Endothelial cell of umbilical vein (primary cell): ENCODE results near the gene ADAM33. TPM values are rescaled to one million over a fixed set of nuclear protein-coding genes. Genes with fewer than 3 reads are reported as not detected.

Experiments
- BruUV-seq: library from RNA; stranded (reverse); fragments of 400-500 nt; replicated peaks from 2 replicates; lab custom pipeline; 2021; lab: Mats Ljungman, UMichigan
- CTCF ChIA-PET: fragments of 300-600, 350-600 bp; sonication (Branson Sonifier 250); formaldehyde crosslinking; loops from one replicate; lab custom pipeline; 2021; ENCODE audit warnings: antibody characterized with exemption, inconsistent platforms; lab: Charles Lee
- POLR2A ChIA-PET: fragments of 300-600, 350-600 bp; sonication (Branson Sonifier 250); formaldehyde crosslinking; loops from one replicate; lab custom pipeline; 2021; ENCODE audit warnings: antibody characterized with exemption, inconsistent platforms; lab: Charles Lee
- DNase-seq: peaks from one replicate; pipeline ENCODE4 v3.0.0-alpha.2; 2011; ENCODE audit warnings: low read depth, low spot score
- FAIRE-seq: peaks from 2 replicates; lab custom pipeline; 2011; peaks lifted over from hg19 to GRCh38; lab: Jason Lieb, UNC
- H2AFZ ChIP-seq: 2 replicates; pipeline ENCODE4 v1.6.0; 2012; ENCODE audit warnings: low read depth, low read length, control low read depth, inconsistent platforms
- H3K27ac ChIP-seq: 2 replicates; pipeline ENCODE4 v1.5.1; 2011; ENCODE audit warnings: low read depth, mild to moderate bottlenecking, control low read depth, low read length, moderate library complexity; ENCODE audit not compliant: insufficient read depth
- H3K27me3 ChIP-seq, 2 experiments: 2 replicates each; pipeline versions ENCODE4 v1.6.0 to v1.6.1; 2011; ENCODE audit warnings: low read length in 2 of 2, mixed read lengths in 1 of 2; ENCODE audit not compliant: control insufficient read depth in 2 of 2, insufficient read depth in 2 of 2
- H3K36me3 ChIP-seq, 2 experiments: 2 replicates in 1 of 2; 3 replicates in 1 of 2; pipeline ENCODE4 v1.5.1; 2011; ENCODE audit warnings: low read length in 2 of 2, mild to moderate bottlenecking in 1 of 2, moderate library complexity in 1 of 2; ENCODE audit not compliant: control insufficient read depth in 2 of 2, insufficient read depth in 2 of 2; ENCODE audit errors: extremely low read depth in 1 of 2
- H3K4me1 ChIP-seq: 3 replicates; pipeline ENCODE4 v1.5.1; 2011; ENCODE audit warnings: mild to moderate bottlenecking, low read length; ENCODE audit not compliant: control insufficient read depth, insufficient read depth; ENCODE audit errors: extremely low read depth
- H3K4me2 ChIP-seq: 2 replicates; pipeline ENCODE4 v1.6.1; 2011; ENCODE audit warnings: low read length, control low read depth, mixed read lengths; ENCODE audit not compliant: insufficient read depth
- H3K4me3 ChIP-seq, 3 experiments: fragments of 200-600 bp in 1 of 3; sonication (generic), shearing (Covaris generic) in 1 of 3; replicated peaks in 1 of 3; 2 replicates each; pipeline ENCODE4 v1.5.1; 2011 to 2016; ENCODE audit warnings: control low read depth in 3 of 3, low read length in 3 of 3, mild to moderate bottlenecking in 2 of 3, inconsistent platforms in 1 of 3, low read depth in 1 of 3, moderate library complexity in 1 of 3; ENCODE audit not compliant: insufficient read depth in 1 of 3
- H3K79me2 ChIP-seq: 2 replicates; pipeline ENCODE4 v1.6.0; 2012; ENCODE audit warnings: low read length, inconsistent platforms; ENCODE audit not compliant: control insufficient read depth, insufficient read depth
- H3K9ac ChIP-seq: replicated peaks from 2 replicates; pipeline ENCODE3; 2011; ENCODE audit warnings: low read length, control low read depth; ENCODE audit not compliant: insufficient read depth; ENCODE audit errors: extremely low read depth
- H3K9me1 ChIP-seq: replicated peaks from 3 replicates; pipeline ENCODE4 v1.6.0; 2011; ENCODE audit warnings: mild to moderate bottlenecking, low read length; ENCODE audit not compliant: control insufficient read depth, insufficient read depth; ENCODE audit errors: extremely low read depth
- H3K9me3 ChIP-seq: replicated peaks from 2 replicates; pipeline ENCODE4 v1.5.1; 2012; ENCODE audit warnings: low read length, inconsistent platforms; ENCODE audit not compliant: control insufficient read depth, insufficient read depth
- H4K20me1 ChIP-seq: replicated peaks from 2 replicates; pipeline ENCODE3; 2011; ENCODE audit warnings: mild to moderate bottlenecking, low read length; ENCODE audit not compliant: control insufficient read depth, insufficient read depth; ENCODE audit errors: extremely low read depth
- EZH2 ChIP-seq: IDR thresholded peaks from 2 replicates; pipeline ENCODE4 v1.6.1; 2012; ENCODE audit warnings: borderline replicate concordance, low read depth, mild to moderate bottlenecking, moderate library complexity, low read length, inconsistent platforms; ENCODE audit not compliant: severe bottlenecking
- FOS ChIP-seq: IDR thresholded peaks from 2 replicates; pipeline ENCODE4 v1.6.1; 2011; ENCODE audit warnings: mild to moderate bottlenecking, low read length, moderate library complexity, borderline replicate concordance; ENCODE audit not compliant: insufficient read depth
- GATA2 ChIP-seq: IDR thresholded peaks from 2 replicates; pipeline ENCODE4 v1.7.0; 2011; ENCODE audit warnings: low read depth, mild to moderate bottlenecking, moderate library complexity, mixed read lengths, low read length; ENCODE audit not compliant: insufficient read length, insufficient read depth
- JUN ChIP-seq: IDR thresholded peaks from 2 replicates; pipeline ENCODE4 v1.6.1; 2011; ENCODE audit warnings: borderline replicate concordance, low read depth; ENCODE audit not compliant: insufficient read length, insufficient read depth
- MYC ChIP-seq: IDR thresholded peaks from one replicate; pipeline ENCODE4 v1.6.1; 2011; ENCODE audit warnings: mild to moderate bottlenecking, low read depth, low read length
- POLR2A ChIP-seq: IDR thresholded peaks from 2 replicates; pipeline ENCODE4 v1.6.1; 2012; ENCODE audit warnings: low read depth, mild to moderate bottlenecking, control low read depth, low read length
- POLR2AphosphoS5 ChIP-seq: IDR thresholded peaks from 2 replicates; pipeline ENCODE4 v1.6.1; 2012; ENCODE audit warnings: low read depth, mild to moderate bottlenecking, control low read depth, low read length, moderate library complexity; ENCODE audit not compliant: insufficient read depth
- dilution Hi-C: fragments of 300-500 bp; cut with MboI; formaldehyde crosslinking; loops from one replicate; pipeline ENCODE4 v1.15.0; 2019; ENCODE audit warnings: low sequenced_read_pairs; ENCODE audit not compliant: extremely low pct_ligation_motif_present
- intact Hi-C: fragments of 100-400 bp; cut with micrococcal nuclease; formaldehyde crosslinking; loops from one replicate; pipeline ENCODE4 v1.10.0; 2022
- polyA plus RNA-seq, 4 experiments: library from polyadenylated mRNA; depleted of rRNA in 3 of 4; stranded (reverse) in 3 of 4; unstranded in 1 of 4; fragments of >200 nt; gene quantifications; 2 replicates each; pipeline versions ENCODE4 v1.2.1 to v1.2.3, GENCODE V29; 2011 to 2012; ENCODE audit warnings: missing spikeins in 1 of 4
- total RNA-seq: library from RNA; stranded (reverse); gene quantifications from 2 replicates; pipeline ENCODE4 v1.2.3, GENCODE V29; 2021
- TF ChIP-seq, protein P1 (sequence below), 2 donors: IDR thresholded peaks; 1 replicate in 1 of 2; 2 replicates in 1 of 2; pipeline ENCODE4 v1.5.1; 2011; ENCODE audit warnings: low read length in 2 of 2, mild to moderate bottlenecking in 2 of 2, moderate library complexity in 2 of 2, control low read depth in 1 of 2, inconsistent platforms in 1 of 2, low read depth in 1 of 2; ENCODE audit not compliant: insufficient read depth in 1 of 2; ENCODE audit errors: extremely low read depth in 1 of 2
- TF ChIP-seq, protein P2 (sequence below): IDR thresholded peaks from 2 replicates; pipeline ENCODE4 v1.6.1; 2011; ENCODE audit not compliant: insufficient read depth, insufficient read length

Gene ADAM33
- total and polyA plus RNA-seq, 2 donors (not counting 3 experiments of a cell fraction or from before 2014, with no cell fraction given), result 0.06 to 0.18 TPM

- FAIRE-seq (no peak), DNase-seq (no peak)
- intact Hi-C loops (no loop called here), dilution Hi-C loops (no loop called here)
- TF ChIP-seq GATA2 (no peak), EZH2 (no peak), POLR2A (no peak), JUN (no peak), MYC (no peak), POLR2AphosphoS5 (no peak), FOS (no peak)
- TF ChIP-seq, protein P1, sequence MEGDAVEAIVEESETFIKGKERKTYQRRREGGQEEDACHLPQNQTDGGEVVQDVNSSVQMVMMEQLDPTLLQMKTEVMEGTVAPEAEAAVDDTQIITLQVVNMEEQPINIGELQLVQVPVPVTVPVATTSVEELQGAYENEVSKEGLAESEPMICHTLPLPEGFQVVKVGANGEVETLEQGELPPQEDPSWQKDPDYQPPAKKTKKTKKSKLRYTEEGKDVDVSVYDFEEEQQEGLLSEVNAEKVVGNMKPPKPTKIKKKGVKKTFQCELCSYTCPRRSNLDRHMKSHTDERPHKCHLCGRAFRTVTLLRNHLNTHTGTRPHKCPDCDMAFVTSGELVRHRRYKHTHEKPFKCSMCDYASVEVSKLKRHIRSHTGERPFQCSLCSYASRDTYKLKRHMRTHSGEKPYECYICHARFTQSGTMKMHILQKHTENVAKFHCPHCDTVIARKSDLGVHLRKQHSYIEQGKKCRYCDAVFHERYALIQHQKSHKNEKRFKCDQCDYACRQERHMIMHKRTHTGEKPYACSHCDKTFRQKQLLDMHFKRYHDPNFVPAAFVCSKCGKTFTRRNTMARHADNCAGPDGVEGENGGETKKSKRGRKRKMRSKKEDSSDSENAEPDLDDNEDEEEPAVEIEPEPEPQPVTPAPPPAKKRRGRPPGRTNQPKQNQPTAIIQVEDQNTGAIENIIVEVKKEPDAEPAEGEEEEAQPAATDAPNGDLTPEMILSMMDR (IDR thresholded peaks at IDR 0.05; ENCODE audit: extremely low read depth in 1 of 2, insufficient read depth in 1 of 2, low read depth in 1 of 2, low read length in 2 of 2), result no peak
- TF ChIP-seq, protein P2, sequence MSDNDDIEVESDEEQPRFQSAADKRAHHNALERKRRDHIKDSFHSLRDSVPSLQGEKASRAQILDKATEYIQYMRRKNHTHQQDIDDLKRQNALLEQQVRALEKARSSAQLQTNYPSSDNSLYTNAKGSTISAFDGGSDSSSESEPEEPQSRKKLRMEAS, result no peak
- Histone ChIP-seq H3K27me3 (no peaks in the 10 kb centered on the region), H3K4me2 (no peak overlapping the region), H3K27ac (no peak overlapping the region), H3K9me3 (no peaks in the 10 kb centered on the region), H3K36me3 (no peaks in the 10 kb centered on the region), H4K20me1 (no peaks in the 10 kb centered on the region), H3K4me1 (no peaks in the 10 kb centered on the region), H3K9me1 (no peaks in the 10 kb centered on the region), H3K9ac (no peak overlapping the region), H3K79me2 (no peaks in the 10 kb centered on the region), H2AFZ (no peak overlapping the region), H3K4me3 (no peak overlapping the region)
- ChIA-PET POLR2A (no interaction called here), CTCF (no interaction called here)
- no TSS peak for BruUV-seq
Observed at GRCh38 chr20:3622406-3622805, 59.4 kb downstream of the ADAM33 start.
